ENCODE results near the gene PSMC3.

The PSMC3 gene

DNA sequence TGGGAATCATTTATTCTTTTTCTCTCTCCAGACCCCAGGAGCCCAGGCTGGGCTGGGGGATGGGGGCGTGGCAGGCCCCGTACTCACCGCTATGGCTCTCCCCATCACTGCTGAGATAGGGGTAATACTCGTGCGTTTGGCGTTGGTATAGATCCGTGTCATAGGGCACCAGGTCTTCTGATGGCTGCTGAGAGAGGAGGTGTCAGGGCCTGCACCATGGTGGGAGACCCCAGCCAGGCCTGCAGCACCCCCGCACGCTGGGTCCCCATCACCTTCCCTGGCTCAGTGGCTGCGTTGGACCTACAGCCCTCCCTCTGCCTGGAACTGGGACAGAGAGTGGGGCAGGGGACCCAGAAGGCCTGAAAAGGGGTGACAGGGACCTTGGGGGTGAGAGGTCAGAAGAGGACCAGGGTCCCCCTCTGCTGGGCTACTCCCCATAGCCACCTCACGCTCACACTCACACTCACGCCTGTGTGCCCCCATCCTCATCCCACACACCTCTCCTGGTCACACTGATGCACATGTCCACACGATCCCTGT lies 50.6 kb downstream of the PSMC3 start:
- DNase-seq (ENCODE audit: low read depth): no peak

DNA sequence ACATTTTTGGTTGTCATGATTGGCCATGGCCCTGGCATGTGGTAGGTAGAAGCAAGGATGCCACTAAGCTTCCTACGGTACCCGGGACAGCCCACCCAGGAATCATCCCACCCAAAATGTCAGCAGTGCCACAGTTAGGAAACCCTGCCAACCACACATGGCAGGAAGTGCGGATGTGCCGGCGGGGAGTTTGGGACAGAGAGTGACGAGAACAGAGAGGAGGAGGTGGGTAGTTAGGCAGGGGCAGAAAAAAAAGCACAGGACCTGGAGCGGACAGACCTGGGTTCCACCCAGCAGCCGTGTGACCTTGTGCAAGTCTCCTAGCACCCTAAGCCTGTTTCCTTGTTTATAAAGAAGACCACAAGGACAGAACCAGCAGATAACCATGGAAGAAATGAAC lies 51.2 kb downstream of the PSMC3 start:
- DNase-seq (ENCODE audit: low read depth): no peak

DNA sequence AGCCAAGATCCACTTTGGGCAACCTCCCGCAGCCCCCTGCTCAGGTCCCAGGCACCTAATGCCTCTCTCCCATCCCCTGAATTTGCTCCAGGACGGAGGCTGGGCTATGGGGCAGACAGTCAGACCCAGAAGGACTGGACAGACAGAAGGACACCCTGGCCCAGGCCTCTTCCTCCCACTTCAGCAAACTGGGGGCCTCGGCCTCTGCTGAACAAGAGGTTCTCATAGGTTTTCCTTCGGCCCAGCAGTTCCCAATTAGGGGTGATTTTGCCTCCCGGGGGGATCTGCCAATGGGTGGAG lies 51.6 kb downstream of the PSMC3 start:
- no peak for DNase-seq (ENCODE audit: low read depth)

DNA sequence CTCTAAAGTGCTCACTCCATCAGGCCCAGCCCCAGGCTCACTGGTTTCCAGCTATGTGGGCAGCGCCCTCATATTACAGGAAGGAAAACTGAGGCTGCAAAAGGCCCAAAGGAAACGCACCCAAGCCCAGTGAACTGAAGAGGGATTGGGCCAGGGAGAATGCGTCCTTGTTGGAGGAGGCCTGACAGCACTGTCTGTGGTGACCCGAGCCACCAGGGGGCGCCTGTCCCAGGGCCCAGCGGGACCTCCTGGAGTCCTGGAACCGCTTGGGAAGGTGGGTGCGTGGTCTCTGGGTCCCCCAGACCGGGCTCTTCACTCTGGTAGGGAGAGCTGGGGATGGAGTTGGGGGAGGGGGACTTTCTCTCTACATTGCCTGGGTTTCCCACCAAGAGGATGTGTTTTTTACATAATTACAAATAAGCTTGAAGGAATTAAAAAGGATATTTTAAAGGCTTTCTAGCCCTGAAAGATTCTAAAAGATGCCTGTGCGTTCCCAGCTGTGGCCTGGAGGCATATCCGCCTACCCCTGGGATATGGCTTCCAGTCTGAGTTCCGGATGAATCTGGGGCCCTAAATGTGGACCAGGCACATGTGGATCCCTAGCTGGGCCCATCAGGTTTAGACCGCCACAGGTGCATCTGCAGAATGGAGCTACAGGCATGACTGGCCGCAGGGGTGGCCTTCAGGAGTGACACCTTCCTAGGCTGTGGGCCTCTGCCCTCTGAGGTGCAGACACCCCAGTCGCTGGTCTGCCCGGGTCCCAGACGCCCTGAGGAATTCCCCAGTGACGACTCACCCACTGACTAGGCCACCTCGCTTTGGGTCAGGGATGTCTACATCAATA lies 52.1 kb downstream of the PSMC3 start:
- DNase-seq (ENCODE audit: low read depth): peak; percentile 47

DNA sequence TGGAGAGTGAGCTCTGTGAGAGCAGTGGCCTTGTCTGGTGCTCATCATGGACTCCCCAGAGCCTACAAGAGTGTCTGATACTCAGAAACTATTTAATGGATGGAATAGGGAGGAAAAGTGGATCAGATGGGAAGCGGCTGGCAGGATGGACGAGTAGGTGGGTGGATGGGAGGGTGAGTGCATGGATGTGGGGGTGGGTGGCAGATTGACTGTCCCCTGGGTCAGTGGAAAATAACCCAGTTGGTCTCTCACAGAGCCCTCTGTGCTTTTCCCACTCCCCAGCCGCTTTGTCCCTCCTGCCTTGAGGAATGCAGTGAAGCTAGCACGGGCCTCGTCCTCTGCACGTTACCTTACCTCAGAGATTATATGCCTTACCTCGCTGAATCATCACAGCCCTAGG lies 53.8 kb downstream of the PSMC3 start:
- DNase-seq (ENCODE audit: low read depth): no peak

DNA sequence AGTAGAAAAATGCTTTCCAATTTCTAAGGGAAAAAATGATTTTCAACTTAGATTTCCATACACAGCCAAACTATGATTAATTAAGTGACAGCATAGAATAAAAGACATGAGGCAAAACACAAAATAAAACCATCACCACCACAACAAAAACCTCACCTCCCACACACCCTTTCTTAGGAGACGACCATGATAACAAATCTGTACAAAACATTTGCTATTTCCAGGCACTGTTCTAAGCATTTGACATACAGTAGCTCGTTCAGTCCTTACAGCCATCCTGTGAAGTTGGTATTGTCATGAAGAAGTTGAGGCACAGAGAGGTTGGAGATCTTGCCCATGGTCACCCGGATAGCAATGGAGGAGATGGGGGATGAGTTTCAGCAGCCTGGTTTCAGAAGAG lies 56.6 kb downstream of the PSMC3 start:
- no peak for DNase-seq (ENCODE audit: low read depth)

Data from amniotic epithelial cell (primary cell).